IMR-90 (cell line): ENCODE data around the gene FAM83C. TPM values are rescaled to one million over a fixed set of nuclear protein-coding genes. Genes with fewer than 3 reads are reported as not detected.

Experiments used
- ATAC-seq: fragments of 200-7000 bp; cut with Tn5 transposase; 2 replicates; pipeline ENCODE4 v1.9.1; 2020; ENCODE audit warnings: low read depth, mild to moderate bottlenecking, moderate library complexity
- BruUV-seq: library from RNA; stranded (reverse); fragments of 400-500 nt; replicated peaks from 2 replicates; lab custom pipeline; 2021; lab: Mats Ljungman, UMichigan
- CTCF ChIA-PET: fragments of 300-600 bp; formaldehyde crosslinking; extraction: SDS; loops from one replicate; lab custom pipeline; 2021; ENCODE audit warnings: antibody characterized with exemption; lab: Yijun Ruan, JAX
- POLR2A ChIA-PET: fragments of 300-600 bp; sonication (Branson Sonifier 250); formaldehyde crosslinking; loops from one replicate; lab custom pipeline; 2022; ENCODE audit warnings: antibody characterized with exemption; ENCODE audit not compliant: unreplicated experiment; lab: Charles Lee
- DNase-seq: peaks from one replicate; pipeline ENCODE4 v3.0.0; 2013
- H2AFZ ChIP-seq: replicated peaks from 2 replicates; pipeline ENCODE3; 2013; ENCODE audit warnings: low read length, mild to moderate bottlenecking; ENCODE audit not compliant: poor library complexity
- H2AK5ac ChIP-seq: 2 replicates; pipeline ENCODE4 v1.6.1; 2013; ENCODE audit warnings: low read depth, low read length, inconsistent platforms
- H2AK9ac ChIP-seq: replicated peaks from 2 replicates; pipeline ENCODE3; 2013; ENCODE audit warnings: mild to moderate bottlenecking, low read depth, low read length, moderate library complexity; ENCODE audit not compliant: poor library complexity
- H2BK120ac ChIP-seq: 2 replicates; pipeline ENCODE4 v1.6.1; 2013; ENCODE audit warnings: low read depth, low read length, inconsistent platforms
- H2BK15ac ChIP-seq: 3 replicates; pipeline ENCODE4 v1.6.1; 2013; ENCODE audit warnings: low read depth, low read length, inconsistent platforms
- H2BK20ac ChIP-seq: 2 replicates; pipeline ENCODE4 v1.6.1; 2013; ENCODE audit warnings: low read depth, mild to moderate bottlenecking, inconsistent platforms, low read length, moderate library complexity
- H2BK5ac ChIP-seq: 2 replicates; pipeline ENCODE4 v1.6.1; 2013; ENCODE audit warnings: mild to moderate bottlenecking, low read depth, low read length, inconsistent platforms; ENCODE audit not compliant: poor library complexity, severe bottlenecking
- H3K14ac ChIP-seq: replicated peaks from 2 replicates; pipeline ENCODE4 v1.6.1; 2013; ENCODE audit warnings: low read depth, low read length, inconsistent platforms
- H3K18ac ChIP-seq: 2 replicates; pipeline ENCODE4 v1.6.1; 2013; ENCODE audit warnings: low read depth, low read length, control low read depth
- H3K23ac ChIP-seq: 2 replicates; pipeline ENCODE4 v1.6.1; 2013; ENCODE audit warnings: low read depth, low read length, inconsistent platforms
- H3K27ac ChIP-seq: 2 replicates; pipeline ENCODE4 v1.5.1; 2013; ENCODE audit warnings: mild to moderate bottlenecking, control low read depth, low read length; ENCODE audit not compliant: insufficient read depth
- H3K27me3 ChIP-seq: 2 replicates; pipeline ENCODE4 v1.6.1; 2013; ENCODE audit warnings: low read length; ENCODE audit not compliant: control insufficient read depth, insufficient read depth
- H3K36me3 ChIP-seq: 2 replicates; pipeline ENCODE4 v1.6.1; 2013; ENCODE audit warnings: low read length, mixed read lengths; ENCODE audit not compliant: control insufficient read depth, insufficient read depth
- H3K4ac ChIP-seq: 2 replicates; pipeline ENCODE4 v1.6.1; 2013; ENCODE audit warnings: low read depth, low read length, inconsistent platforms
- H3K4me1 ChIP-seq: 2 replicates; pipeline ENCODE4 v1.6.1; 2013; ENCODE audit warnings: low read length, mixed read lengths; ENCODE audit not compliant: control insufficient read depth, insufficient read depth
- H3K4me2 ChIP-seq: 2 replicates; pipeline ENCODE4 v1.6.1; 2013; ENCODE audit warnings: low read depth, mild to moderate bottlenecking, control low read depth, low read length, moderate library complexity
- H3K4me3 ChIP-seq: 2 replicates; pipeline ENCODE4 v1.5.1; 2013; ENCODE audit warnings: low read depth, mild to moderate bottlenecking, control low read depth, low read length, moderate library complexity; ENCODE audit not compliant: insufficient read depth
- H3K56ac ChIP-seq: 2 replicates; pipeline ENCODE4 v1.6.1; 2013; ENCODE audit warnings: low read length, inconsistent platforms; ENCODE audit not compliant: insufficient read depth; ENCODE audit errors: extremely low read depth
- H3K79me1 ChIP-seq, 2 experiments: 2 replicates each; pipeline ENCODE4 v1.6.1; 2013; ENCODE audit warnings: low read length in 2 of 2, inconsistent platforms in 1 of 2, low read depth in 1 of 2
- H3K9ac ChIP-seq: 2 replicates; pipeline ENCODE4 v1.6.1; 2013; ENCODE audit warnings: low read depth, low read length, control low read depth
- H3K9me1 ChIP-seq: 2 replicates; pipeline ENCODE4 v1.6.1; 2013; ENCODE audit warnings: low read length, inconsistent platforms; ENCODE audit not compliant: insufficient read depth
- H3K9me3 ChIP-seq: 2 replicates; pipeline ENCODE4 v1.6.1; 2013; ENCODE audit warnings: low read length; ENCODE audit not compliant: control insufficient read depth, insufficient read depth
- H4K20me1 ChIP-seq: 2 replicates; pipeline ENCODE4 v1.6.1; 2013; ENCODE audit warnings: low read length, inconsistent platforms; ENCODE audit not compliant: insufficient read depth
- H4K5ac ChIP-seq: 2 replicates; pipeline ENCODE4 v1.6.1; 2013; ENCODE audit warnings: mild to moderate bottlenecking, low read depth, low read length, control low read depth
- H4K8ac ChIP-seq, 2 experiments: 2 replicates each; pipeline ENCODE4 v1.6.1; 2013; ENCODE audit warnings: low read depth in 2 of 2, low read length in 2 of 2, control low read depth in 1 of 2, inconsistent platforms in 1 of 2
- H4K91ac ChIP-seq: 2 replicates; pipeline ENCODE4 v1.6.1; 2013; ENCODE audit warnings: low read depth, low read length, inconsistent platforms; ENCODE audit not compliant: insufficient read depth
- CEBPB ChIP-seq: IDR thresholded peaks from 2 replicates; pipeline ENCODE4 v1.6.1; 2012; ENCODE audit warnings: low read depth, low read length, improper control_type of control experiment
- CHD1 ChIP-seq: IDR thresholded peaks from 2 replicates; pipeline ENCODE4 v1.6.1; 2012; ENCODE audit warnings: low read depth, low read length, improper control_type of control experiment
- ELK1 ChIP-seq: fragments of 150-350 bp; IDR thresholded peaks from 2 replicates; pipeline ENCODE4 v1.6.1; 2016; ENCODE audit warnings: low read depth, mild to moderate bottlenecking, low read length, moderate library complexity, borderline replicate concordance
- FOS ChIP-seq: fragments of 150-350 bp; IDR thresholded peaks from 2 replicates; pipeline ENCODE4 v1.6.1; 2016; ENCODE audit warnings: low read depth, low read length
- MAFK ChIP-seq: IDR thresholded peaks from 2 replicates; pipeline ENCODE4 v1.6.1; 2012; ENCODE audit warnings: low read depth, low read length, improper control_type of control experiment
- MAZ ChIP-seq: IDR thresholded peaks from 2 replicates; pipeline ENCODE4 v1.6.1; 2012; ENCODE audit warnings: low read depth, mild to moderate bottlenecking, low read length, improper control_type of control experiment, moderate library complexity, borderline replicate concordance
- MXI1 ChIP-seq: IDR thresholded peaks from 2 replicates; pipeline ENCODE4 v1.6.1; 2012; ENCODE audit warnings: low read depth, mild to moderate bottlenecking, low read length, moderate library complexity, borderline replicate concordance
- NFE2L2 ChIP-seq: fragments of 150-350 bp; IDR thresholded peaks from 2 replicates; pipeline ENCODE4 v1.6.1; 2016; ENCODE audit warnings: low read depth, mild to moderate bottlenecking, low read length
- POLR2A ChIP-seq: IDR thresholded peaks from 2 replicates; pipeline ENCODE4 v1.6.1; 2012; ENCODE audit warnings: mild to moderate bottlenecking, low read depth, low read length
- RAD21 ChIP-seq: IDR thresholded peaks from 2 replicates; pipeline ENCODE4 v1.6.1; 2012; ENCODE audit warnings: low read length, improper control_type of control experiment
- RCOR1 ChIP-seq: IDR thresholded peaks from 2 replicates; pipeline ENCODE4 v1.6.1; 2012; ENCODE audit warnings: mild to moderate bottlenecking, low read length, improper control_type of control experiment; ENCODE audit not compliant: insufficient replicate concordance
- SMC3 ChIP-seq: fragments of 150-350 bp; IDR thresholded peaks from 2 replicates; pipeline ENCODE4 v1.6.1; 2016; ENCODE audit warnings: low read depth, mild to moderate bottlenecking, antibody characterized with exemption, low read length, moderate library complexity
- WGBS, 2 experiments: methylation state at CpG; one replicate each; pipeline versions ENCODE4 v1.1.5 to v1.1.7; 2013; ENCODE audit warnings: missing lambda C conversion rate in 2 of 2; ENCODE audit not compliant: insufficient read length in 1 of 2; ENCODE audit errors: extremely low coverage in 2 of 2; 5-methylcytosine and 5-hydroxymethylcytosine counted together
- dilution Hi-C: fragments of 300-500 bp; cut with HindIII; formaldehyde crosslinking; loops from one replicate; pipeline ENCODE4 v1.14.3; 2018; ENCODE audit warnings: low sequenced_read_pairs; ENCODE audit not compliant: unreplicated experiment
- in situ Hi-C: fragments of 300-500 bp; cut with MboI; formaldehyde crosslinking; loops from 3 replicates; pipeline ENCODE4 v1.14.3; 2019; ENCODE audit warnings: low sequenced_read_pairs, inconsistent platforms, mixed read lengths
- intact Hi-C: fragments of 100-400 bp; cut with micrococcal nuclease; formaldehyde crosslinking; loops from 2 replicates; pipeline ENCODE4 v1.10.0; 2022
- polyA plus RNA-seq, 3 experiments: library from polyadenylated mRNA; depleted of rRNA; stranded (reverse); fragments of >200 nt; gene quantifications; 2 replicates each; pipeline ENCODE4 v1.2.3, GENCODE V29; 2012; ENCODE audit warnings: low replicate concordance in 1 of 3
- total RNA-seq: library from RNA; depleted of rRNA; stranded (reverse); fragments of >200 nt; gene quantifications from 2 replicates; pipeline ENCODE4 v1.2.3, GENCODE V29; 2012
- TF ChIP-seq, protein P1 (sequence below): fragments of 150-350 bp; IDR thresholded peaks from 2 replicates; pipeline ENCODE4 v1.6.1; 2017; ENCODE audit warnings: mild to moderate bottlenecking, antibody characterized with exemption, low read length, low read depth
- TF ChIP-seq, protein P2 (sequence below): conservative IDR thresholded peaks from 2 replicates; pipeline ENCODE4 v1.5.1; 2012; ENCODE audit warnings: mild to moderate bottlenecking, low read depth, low read length, improper control_type of control experiment

The FAM83C gene
- total and polyA plus RNA-seq, 2 of the 4 experiments (the other 2 are of a cell fraction): 0.02 TPM; not detected in 1

GRCh38 chr20:35328689-35329088 lies 36.5 kb upstream of the FAM83C start:
- peak overlapping the region; percentile 68 for H2BK20ac ChIP-seq

More at GRCh38 chr20:35328689-35329088, 36.5 kb upstream of the FAM83C start:
- H2AK5ac ChIP-seq: peak overlapping the region; percentile 81
- H4K20me1 ChIP-seq: no peaks in the 10 kb centered on the region
- H3K36me3 ChIP-seq: 0 out of 2 replicates have a peak, but pooled peaks cover 2% of the 10 kb centered on the region
- BruUV-seq: no TSS peak
- intact Hi-C loops: no loop called here
- ChIA-PET POLR2A (no interaction called here), CTCF (interaction anchor here (1.4 kb wide), 1 partner anchor 10 kb away, joined by 4 read pairs; no protein-coding TSS in a partner anchor)
- no peak overlapping the region for H3K18ac ChIP-seq
- H3K9me1 ChIP-seq: peaks cover 19% of the 10 kb centered on the region
- no peaks in the 10 kb centered on the region for H3K27me3 ChIP-seq
- in situ Hi-C loops: no loop called here
- H2BK15ac ChIP-seq: peak overlapping the region; percentile 92; the same call in 2 of the 3 replicates
- peak overlapping the region; percentile 16 to 61; a peak in 2 of 4 replicates for H4K8ac ChIP-seq
- H3K9me3 ChIP-seq: no peaks in the 10 kb centered on the region
- H2BK5ac ChIP-seq: no peak overlapping the region
- TF ChIP-seq NFE2L2 (no peak), CEBPB (no peak), MAZ (no peak), SMC3 (no peak), MAFK (no peak), CHD1 (no peak), ELK1 (no peak), MXI1 (no peak), FOS (no peak), RCOR1 (no peak), RAD21 (no peak), POLR2A (no peak)
- TF ChIP-seq, protein P1, sequence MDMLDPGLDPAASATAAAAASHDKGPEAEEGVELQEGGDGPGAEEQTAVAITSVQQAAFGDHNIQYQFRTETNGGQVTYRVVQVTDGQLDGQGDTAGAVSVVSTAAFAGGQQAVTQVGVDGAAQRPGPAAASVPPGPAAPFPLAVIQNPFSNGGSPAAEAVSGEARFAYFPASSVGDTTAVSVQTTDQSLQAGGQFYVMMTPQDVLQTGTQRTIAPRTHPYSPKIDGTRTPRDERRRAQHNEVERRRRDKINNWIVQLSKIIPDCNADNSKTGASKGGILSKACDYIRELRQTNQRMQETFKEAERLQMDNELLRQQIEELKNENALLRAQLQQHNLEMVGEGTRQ: no peak
- TF ChIP-seq, protein P2, sequence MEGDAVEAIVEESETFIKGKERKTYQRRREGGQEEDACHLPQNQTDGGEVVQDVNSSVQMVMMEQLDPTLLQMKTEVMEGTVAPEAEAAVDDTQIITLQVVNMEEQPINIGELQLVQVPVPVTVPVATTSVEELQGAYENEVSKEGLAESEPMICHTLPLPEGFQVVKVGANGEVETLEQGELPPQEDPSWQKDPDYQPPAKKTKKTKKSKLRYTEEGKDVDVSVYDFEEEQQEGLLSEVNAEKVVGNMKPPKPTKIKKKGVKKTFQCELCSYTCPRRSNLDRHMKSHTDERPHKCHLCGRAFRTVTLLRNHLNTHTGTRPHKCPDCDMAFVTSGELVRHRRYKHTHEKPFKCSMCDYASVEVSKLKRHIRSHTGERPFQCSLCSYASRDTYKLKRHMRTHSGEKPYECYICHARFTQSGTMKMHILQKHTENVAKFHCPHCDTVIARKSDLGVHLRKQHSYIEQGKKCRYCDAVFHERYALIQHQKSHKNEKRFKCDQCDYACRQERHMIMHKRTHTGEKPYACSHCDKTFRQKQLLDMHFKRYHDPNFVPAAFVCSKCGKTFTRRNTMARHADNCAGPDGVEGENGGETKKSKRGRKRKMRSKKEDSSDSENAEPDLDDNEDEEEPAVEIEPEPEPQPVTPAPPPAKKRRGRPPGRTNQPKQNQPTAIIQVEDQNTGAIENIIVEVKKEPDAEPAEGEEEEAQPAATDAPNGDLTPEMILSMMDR: no peak
- no peak overlapping the region for H2AK9ac ChIP-seq
- H3K14ac ChIP-seq: peak overlapping the region; percentile 58; the same call in 1 of the 2 replicates
- no peak overlapping the region for H3K4me3 ChIP-seq
- H2BK120ac ChIP-seq: peak overlapping the region; percentile 80
- WGBS, 2 experiments: 100% methylated on average over 3 of the region's 4 CpGs; no CpG with 5 or more reads in 1 of the 2 experiments
- DNase-seq (no peak), ATAC-seq (no peak)
- H4K91ac ChIP-seq: peak overlapping the region; percentile 71; the same call in 1 of the 2 replicates
- H3K23ac ChIP-seq: 0 out of 2 replicates have a peak overlapping the region, but pooled peaks have one; percentile 46
- no peak overlapping the region for H3K27ac ChIP-seq
- H3K4me2 ChIP-seq: no peak overlapping the region
- dilution Hi-C loops: no loop called here
- H3K79me1 ChIP-seq: peaks cover 0 to 24% of the 10 kb centered on the region in 2 experiments; a peak in 2 of 4 replicates
- peak overlapping the region; percentile 72 for H3K4ac ChIP-seq
- H3K4me1 ChIP-seq: peaks cover 16% of the 10 kb centered on the region
- 0 out of 2 replicates have a peak overlapping the region, but pooled peaks have one; percentile 5 for H4K5ac ChIP-seq
- no peak overlapping the region for H3K9ac ChIP-seq
- H3K56ac ChIP-seq: no peak overlapping the region
- H2AFZ ChIP-seq: no peak overlapping the region
